Measurements from ENCODE around the gene UQCC5.

GRCh38 chr3:52561028-52561747 lies 24.8 kb downstream of the UQCC5 start:
- TF ChIP-seq POLR2AphosphoS5 (IDR thresholded peaks at IDR 0.05; ENCODE audit: low read depth, low read length) (no peak), POLR2A (IDR thresholded peaks at IDR 0.05; ENCODE audit: low read depth, low read length) (no peak), TAF1 (IDR thresholded peaks at IDR 0.05; ENCODE audit: low read depth, low read length) (no peak), SPI1 (IDR thresholded peaks at IDR 0.05; ENCODE audit: low read depth, low read length) (no peak)
